GM21381 (cell line): ENCODE results near the gene SLC31A2.
"Not testable (repeated sequence)": the region's sequence is repeated elsewhere in the genome, so short reads cannot be mapped to it uniquely, and the experiment has no call there.

Experiments used
- ATAC-seq: cut with Tn5 transposase; IDR thresholded peaks from one replicate; pipeline ENCODE4 v1.9.1; 2021; ENCODE audit warnings: mild to moderate bottlenecking, moderate library complexity; ENCODE audit not compliant: unreplicated experiment

SLC31A2 gene

DNA sequence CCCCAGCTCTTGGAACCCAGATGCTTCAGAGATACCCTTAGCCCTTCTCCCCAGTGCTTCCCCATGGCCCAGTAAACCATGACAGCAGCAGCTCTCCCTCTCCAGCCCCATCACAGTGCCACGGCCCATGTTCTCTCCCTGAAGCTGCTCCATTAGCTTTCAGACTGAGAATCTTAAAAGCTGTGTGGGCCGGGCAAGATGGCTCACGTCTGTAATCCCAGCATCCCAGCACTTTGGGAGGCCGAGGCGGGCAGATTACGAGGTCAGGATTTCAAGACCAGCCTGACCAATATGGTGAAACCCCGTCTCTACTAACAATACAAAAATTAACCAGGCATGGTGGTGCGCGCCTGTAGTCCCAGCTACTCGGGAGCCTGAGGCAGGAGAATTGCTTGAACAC is 1.2 kb upstream of the SLC31A2 start:
- not testable (repeated sequence) for ATAC-seq

DNA sequence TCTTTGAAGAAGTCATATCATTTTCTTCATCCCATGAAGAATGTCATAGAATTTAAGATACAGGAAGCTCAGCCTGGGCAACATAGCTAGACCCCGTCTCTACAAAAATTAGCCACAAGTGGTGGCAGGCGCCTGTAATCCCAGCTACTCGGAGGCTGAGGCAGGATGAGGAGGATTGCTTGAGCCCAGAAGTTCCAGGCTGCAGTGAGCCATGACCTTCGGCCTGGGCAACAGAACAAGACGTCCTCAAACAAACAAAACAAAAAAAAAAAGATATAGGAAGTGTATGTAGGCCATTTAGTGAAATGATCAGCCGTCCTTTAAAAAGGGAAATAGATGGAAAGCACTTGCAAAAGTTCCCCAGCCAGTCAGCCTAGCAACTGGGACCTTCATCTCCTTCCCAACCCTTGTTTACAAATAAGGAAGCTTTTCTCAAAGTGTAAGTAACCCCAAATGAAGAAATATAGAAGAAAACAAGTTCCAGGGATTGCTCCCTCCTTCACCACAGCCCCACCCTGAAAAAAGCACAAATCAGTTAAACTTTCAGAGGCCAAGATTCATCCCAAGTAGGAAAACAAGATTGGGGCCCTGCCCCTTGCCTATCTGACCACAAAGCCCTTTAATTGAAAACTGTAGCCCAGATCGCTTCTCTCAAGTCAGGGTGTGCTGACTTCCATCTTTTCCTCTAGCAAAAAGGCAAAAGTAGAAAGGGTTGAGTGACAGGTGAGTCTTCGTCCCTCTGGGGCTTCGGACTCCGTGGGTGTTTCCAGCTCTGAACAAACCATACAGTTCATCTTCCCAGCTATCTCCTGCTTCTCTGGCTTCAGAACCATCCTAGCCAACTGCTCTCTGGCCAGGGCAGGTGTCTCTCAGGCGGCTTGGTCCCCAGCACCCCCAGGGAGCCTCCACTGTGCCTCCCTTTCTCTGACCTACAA is 1.2 kb downstream of the SLC31A2 start:
- ATAC-seq, result no peak

DNA sequence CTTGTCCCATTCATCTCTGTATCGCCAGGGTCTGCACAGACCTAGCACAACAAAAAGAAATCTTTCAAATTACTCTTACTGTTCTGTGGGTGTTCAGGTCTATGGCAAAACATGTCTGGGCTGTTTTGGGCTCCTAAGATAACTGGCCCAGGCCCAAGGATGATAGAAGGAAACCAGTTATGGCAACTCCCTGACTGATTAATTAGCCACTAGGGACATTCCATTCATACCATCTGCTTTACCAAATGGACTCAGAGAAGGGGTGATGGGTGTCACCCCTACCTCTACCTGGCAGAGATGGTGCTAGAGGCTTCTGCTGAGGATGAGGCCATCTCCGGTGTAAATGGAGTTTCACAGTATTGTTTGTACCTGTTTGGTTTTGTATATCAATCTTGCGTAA is 1.9 kb downstream of the SLC31A2 start:
- no peak for ATAC-seq

GRCh38 chr9:113153599-113153998 is 2.8 kb downstream of the SLC31A2 start:
- no peak for ATAC-seq

GRCh38 chr9:113154471-113154870 is 3.7 kb downstream of the SLC31A2 start:
- no peak for ATAC-seq

DNA sequence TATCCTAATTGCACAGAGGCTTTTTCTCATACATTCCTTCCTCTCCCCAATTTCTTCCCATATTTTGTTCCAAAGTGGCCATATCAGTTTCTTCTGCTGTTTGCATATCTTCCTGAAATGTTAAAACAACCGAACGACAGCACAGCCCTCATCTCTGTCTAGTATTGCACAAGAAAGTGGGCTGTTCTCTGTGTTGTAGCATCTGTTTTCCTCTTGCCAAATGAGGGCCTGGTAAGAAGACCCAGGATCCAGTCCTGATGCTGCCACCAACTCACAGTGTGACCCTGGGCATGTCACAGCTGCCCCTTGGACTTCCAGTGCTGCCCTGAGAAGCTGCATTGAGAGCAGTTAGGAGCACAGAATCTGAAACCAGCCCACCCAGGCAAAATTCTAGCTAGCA is 4.1 kb downstream of the SLC31A2 start:
- ATAC-seq, result no peak

GRCh38 chr9:113155911-113156588 is 5.2 kb downstream of the SLC31A2 start:
- no peak for ATAC-seq

DNA sequence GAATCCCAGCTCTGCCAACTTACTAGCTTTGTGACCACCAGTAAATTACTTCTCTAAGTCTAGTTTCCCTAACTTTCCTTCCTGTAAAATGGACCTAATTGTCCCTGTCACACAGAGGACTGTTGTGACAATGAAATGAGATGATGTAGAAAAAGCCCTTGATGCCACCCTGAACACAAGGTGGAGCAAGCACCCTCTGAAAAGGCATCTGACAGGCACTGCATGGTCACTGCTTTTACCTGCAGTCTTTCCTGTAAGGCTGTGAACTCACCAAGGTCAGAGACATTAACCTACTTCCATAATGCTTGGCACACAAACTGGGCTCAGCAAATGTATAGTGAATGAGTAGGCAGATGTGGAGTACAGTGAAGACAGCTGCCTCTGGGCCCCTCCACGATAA is 6.1 kb downstream of the SLC31A2 start:
- ATAC-seq, result no peak

DNA sequence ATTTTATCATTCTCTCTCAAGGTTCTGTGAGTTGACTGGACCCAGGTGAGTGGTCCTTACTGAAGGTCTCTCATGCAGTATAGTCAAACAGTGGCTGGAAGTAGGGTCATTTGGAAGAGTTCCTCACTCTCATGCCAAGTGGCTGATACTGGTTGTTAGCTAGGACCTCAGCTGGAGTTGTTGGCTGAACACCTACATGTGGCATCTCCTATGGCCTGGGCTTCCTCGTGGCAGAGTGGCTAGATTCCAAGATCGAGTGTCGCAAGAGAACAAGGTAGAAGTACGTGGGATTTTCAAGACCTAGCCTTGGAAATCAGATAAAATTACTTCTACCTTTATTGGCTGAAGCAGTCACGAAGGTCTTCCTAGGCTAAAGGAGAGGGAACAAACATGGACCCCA is 7.6 kb downstream of the SLC31A2 start:
- ATAC-seq, result no peak

DNA sequence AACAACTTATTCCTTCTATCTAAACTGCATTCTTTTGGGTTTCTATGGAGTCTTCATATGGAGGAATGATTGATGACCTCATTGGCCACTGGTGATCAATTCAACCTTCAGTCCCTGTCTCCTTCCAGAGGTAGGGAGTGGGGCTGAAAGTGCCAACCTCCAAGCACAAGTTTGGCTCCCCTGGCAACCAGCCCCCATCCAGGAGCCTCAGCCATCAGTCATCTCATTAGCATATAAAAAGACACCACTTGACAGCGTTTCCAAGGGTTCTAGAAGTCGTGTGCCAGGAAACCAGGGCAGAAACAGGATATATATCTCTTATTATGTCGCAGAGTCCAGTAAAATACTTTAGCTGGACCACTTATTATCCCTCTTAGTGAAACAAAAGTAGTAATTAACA is 9.8 kb downstream of the SLC31A2 start:
- ATAC-seq, result no peak

GRCh38 chr9:113163001-113163400 is 12.2 kb downstream of the SLC31A2 start:
- no peak for ATAC-seq

- ATAC-seq, result no peak
Measured at GRCh38 chr9:113164536-113165300, 13.9 kb downstream of the SLC31A2 start.

GRCh38 chr9:113166039-113166438 is 15.2 kb downstream of the SLC31A2 start:
- ATAC-seq, result no peak

- ATAC-seq, result no peak
Measured at GRCh38 chr9:113168809-113169208, 18.0 kb downstream of the SLC31A2 start.

GRCh38 chr9:113173341-113173740 is 22.5 kb downstream of the SLC31A2 start:
- no peak for ATAC-seq

DNA sequence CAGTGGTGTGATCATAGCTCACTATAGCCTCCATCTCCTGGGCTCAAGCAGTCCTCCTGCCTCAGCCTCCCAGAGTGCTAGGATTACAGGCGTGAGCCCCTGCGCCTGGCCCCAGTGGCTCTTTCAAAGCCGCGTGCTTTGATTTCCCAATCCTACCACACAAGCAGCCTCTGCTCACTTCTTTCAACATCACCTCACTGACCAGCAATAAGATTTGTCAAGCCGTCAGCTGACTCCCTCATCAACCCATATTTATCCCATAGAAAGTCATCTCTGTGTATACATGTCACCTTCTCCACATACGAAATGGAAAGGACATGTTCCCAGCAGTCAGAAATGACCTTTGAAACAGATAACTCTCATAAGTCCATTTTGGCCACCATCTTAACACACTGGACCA is 26.0 kb downstream of the SLC31A2 start:
- no peak for ATAC-seq

DNA sequence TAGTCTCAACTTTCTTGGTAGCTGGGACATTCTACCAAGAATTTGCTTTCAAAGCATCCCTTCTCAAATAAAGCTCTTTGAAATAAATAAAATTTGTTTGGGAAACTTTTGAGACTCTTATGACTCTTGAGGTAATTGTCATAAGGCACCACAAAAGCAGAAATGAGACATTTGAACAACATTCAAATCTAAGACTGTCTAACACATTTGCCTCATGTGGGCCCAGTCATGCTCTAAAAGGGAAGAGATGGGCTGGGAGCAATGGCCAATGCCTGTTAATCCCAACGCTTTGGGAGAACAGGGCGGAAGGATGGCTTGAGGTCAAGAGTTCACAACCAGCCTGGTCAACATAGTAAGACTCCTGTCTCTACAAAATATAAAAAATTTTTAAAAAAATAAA is 26.4 kb downstream of the SLC31A2 start:
- ATAC-seq, result no peak

- ATAC-seq, result no peak
Measured at GRCh38 chr9:113178087-113178486, 27.3 kb downstream of the SLC31A2 start.

DNA sequence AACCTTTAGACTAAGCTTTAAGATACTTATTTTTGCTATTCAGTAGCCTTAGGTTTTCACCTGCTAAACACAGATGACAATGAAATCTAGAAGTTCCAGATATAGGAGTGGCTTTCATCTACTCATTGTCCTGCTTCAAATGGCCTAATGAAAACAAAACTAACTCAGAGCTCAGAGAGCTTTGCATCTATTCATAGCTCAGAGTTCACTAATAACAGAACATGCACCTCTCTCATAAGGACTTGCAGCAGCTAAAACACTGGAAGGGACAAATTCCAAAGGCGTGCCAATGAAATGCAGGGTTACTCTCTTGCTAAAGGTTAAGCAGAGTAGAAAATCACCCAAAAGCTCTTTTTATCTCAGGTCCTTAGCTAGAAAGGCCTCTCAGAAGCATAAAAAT is 29.0 kb downstream of the SLC31A2 start:
- no peak for ATAC-seq

- ATAC-seq, result no peak
Measured at GRCh38 chr9:113181165-113181564, 30.4 kb downstream of the SLC31A2 start.

GRCh38 chr9:113183956-113184488 is 33.2 kb downstream of the SLC31A2 start:
- ATAC-seq, result no peak
